Skin of body (tissue), 2 donors: ENCODE data around the gene ASS1. TPM values are rescaled to one million over a fixed set of nuclear protein-coding genes. Genes with fewer than 3 reads are reported as not detected.

Source experiments
- DNase-seq: peaks from one replicate; lab custom pipeline; 2025; lab: John Stamatoyannopoulos, UW
- total RNA-seq: library from RNA; depleted of rRNA; stranded (reverse); fragments of >200 nt; gene quantifications from one replicate; pipeline ENCODE4 v1.2.3, GENCODE V29; 2014

ASS1 gene
- total RNA-seq, 1 donor from 2014 or later: 126 TPM

DNA sequence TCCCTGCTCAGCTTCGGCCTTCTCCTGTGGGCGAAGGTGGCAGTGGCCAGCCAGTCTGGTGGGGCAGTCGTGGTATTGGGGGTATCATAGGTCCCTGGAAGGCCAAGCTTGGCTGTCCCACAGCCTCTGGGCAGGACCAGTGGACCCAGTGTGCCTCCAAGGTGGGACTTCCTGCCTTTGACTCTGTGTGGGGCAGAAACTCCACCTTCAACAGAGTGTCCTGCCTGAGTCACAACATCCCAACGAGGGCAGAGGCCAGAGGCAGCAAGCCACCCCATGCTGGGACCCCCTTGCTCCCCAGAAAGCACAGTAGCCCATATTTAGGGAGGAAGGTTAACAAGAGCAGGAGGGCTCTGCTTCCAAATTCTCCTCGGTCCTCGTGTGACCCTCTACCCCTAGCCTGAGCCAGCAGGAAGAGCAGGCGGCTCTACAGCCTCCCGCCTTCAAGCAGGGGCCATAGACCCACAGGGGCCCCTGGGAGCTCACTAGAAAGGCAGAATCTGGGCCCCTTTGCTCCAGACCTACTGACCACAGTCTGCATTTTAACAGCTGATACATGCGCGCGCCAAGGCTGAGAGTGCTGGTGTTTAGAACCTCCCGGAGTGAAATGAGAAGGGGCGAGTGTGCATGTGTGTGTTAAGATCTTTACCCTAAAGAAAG, 83.0 kb downstream of the ASS1 start:
- no peak for DNase-seq

DNA sequence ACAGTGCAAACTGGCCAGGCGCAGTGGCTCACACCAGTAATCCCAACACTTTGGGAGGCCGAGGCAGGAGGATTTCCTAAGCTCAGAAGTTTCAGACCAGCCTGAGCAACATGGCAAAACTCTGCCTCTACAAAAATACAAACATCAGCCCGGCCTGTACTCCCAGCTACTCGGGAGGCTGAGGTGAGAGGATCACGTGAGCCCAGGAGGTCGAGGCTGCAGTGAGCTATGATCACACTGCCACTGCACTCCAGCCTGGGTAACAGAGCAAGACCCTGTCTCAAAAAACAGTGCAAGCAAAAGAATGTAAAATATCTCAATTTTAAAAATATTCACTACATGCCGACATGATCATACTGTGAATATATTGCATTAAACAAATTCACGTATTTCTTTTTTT, 83.9 kb downstream of the ASS1 start:
- no peak for DNase-seq

DNA sequence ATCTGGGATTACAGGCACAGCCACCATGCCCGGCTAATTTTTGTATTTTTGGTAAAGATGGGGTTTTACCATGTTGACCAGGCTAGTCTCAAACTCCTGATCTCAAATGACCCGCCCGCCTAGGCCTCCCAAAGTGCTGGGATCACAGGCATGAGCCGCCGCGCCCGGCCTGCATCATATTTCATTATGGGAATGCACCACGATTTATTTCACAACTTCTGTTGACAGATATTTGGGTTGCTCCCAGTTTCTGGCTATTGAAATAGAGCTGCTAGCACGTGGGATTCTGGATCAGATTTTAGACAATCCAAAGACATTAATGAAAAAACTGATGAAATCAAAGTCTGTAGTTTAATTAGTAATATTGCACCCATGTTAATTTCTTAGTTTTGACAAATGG, 86.2 kb downstream of the ASS1 start:
- DNase-seq: peak; percentile 15

DNA sequence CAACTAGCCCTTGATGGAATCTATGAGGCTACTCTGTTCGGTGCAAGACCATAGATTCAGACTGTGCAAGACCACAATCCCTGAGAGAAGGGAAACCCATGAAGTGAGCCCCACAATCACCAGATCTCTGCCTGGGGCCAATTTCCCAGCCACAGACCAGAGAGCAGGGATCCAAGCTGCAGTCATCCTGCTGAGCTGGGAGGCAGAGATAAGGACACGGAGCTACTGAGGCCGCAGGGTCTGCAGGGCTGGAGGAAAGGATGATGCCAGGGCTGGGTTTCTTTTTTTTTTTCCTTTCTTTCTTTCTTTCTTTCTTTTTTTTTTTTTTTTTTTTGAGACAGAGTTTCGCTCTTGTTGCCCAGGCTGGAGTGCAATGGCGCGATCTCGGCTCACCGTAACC, 86.9 kb downstream of the ASS1 start:
- no peak for DNase-seq

DNA sequence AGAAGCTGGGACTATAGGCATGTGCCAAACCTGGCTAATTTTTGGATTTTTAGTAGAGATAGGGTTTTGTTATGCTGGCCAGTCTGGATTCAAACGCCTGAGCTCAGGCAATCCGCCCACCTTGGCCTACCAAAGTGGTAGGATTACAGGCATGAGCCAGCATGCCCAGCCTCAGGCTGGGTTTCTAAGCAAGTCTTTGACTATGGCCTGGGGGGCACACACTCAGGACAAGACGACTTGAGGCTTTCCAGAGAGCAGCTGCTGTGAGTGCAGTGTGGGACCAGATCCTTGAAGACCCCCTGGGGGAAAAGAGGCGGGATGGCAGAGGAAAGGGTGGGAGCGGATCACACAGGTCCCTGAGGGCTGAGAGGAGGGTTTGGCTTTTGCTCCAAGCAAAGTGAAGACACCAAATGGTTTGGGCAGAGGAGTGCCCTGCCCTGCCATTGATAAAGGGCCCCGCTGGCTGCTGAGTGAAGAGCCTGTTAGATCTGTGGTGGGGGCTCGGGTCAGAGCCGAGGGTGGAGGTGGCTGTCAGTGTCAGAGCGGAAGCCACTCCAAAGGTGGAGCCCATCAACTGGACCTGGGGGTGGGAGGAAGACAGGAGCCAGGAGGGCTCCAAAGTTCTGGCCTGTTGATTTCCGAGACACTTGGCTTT, 87.8 kb downstream of the ASS1 start:
- no peak for DNase-seq

DNA sequence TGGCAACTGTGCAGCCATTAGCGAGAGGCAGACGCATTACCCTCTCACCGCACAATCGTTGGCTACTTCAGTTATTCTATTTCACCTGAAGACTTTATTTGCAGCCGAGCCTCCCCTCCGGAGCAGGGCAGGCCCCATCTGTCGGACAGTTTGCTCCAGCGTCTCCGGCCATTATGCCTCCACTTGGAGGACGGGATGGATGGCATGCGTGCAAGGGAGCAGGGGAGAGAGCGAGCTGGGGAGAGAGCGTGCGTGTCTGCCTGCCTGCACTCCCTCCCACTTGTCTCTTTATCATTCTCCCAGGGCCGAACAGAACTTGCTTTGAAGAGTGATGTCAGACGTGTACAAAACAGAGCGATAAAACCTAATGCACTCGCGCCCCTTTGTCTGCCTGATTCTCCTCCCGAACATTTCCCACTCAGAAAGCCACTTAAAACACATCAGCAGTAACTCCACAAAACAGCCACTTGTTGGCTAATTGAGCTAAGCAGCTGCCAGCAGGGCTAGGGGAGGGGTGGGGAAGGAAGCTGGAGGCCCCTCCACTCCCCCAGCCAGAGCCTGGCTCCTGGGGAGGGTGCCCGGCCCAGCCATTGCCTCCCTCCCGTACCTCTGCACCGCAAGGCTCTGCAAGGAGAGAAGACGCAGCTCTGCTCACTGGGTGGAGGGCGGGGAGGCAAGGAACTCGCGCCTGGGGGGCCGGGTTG, 91.2 kb downstream of the ASS1 start:
- DNase-seq: no peak

DNA sequence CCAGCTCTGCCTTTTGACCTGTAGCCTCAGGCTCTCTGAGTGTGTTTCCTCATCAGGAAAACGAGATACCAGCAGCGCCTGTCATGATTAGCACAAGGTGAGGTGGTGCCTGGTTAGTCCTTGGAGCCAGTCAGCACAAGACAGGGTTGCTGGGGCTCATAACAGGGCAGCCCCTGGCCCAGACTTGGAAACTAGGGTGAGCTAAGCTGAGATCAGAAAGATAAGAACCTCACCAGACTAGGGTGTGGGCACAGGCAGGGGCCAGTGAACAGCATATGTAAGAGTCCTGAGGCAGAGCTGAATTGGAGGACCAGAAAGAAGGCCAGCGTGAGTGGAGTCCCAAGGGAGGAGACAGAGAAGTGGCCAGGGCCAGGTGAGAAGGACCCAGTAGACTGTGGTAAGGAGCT, 91.9 kb downstream of the ASS1 start:
- DNase-seq: no peak

DNA sequence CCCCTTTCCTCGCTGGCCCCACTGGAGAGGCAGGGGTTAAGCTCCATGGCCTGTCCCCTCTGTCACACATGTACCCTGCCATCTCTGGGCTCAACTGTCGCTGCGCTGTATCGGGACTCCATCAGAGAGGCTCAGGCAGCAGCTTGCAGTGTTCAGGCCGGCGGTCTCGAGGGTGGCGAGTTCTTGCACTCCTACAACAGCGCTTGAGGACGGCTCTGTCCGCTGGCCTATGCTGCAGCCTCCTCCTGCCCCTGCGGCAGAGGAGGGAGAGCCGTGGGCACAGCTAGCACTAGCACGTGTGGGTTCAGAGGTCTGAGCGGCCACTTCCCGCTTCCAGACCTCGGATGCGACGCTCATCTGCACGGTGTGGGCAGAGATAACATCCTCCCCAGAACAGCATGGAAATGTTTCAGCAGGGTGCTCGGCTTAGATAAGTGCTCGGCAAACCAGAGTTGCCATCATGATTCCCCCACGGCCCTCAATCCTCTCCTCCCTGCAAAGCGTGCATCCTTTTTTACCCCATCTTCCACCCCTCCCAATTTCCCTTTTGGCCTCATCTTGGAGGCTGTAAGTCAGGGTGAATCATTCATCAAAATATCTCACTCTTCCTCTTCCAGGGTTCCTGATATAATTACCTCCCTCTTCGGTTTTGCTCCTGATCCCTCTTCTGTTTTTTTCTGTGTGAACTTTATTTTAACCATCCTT, 92.7 kb downstream of the ASS1 start:
- DNase-seq: no peak

DNA sequence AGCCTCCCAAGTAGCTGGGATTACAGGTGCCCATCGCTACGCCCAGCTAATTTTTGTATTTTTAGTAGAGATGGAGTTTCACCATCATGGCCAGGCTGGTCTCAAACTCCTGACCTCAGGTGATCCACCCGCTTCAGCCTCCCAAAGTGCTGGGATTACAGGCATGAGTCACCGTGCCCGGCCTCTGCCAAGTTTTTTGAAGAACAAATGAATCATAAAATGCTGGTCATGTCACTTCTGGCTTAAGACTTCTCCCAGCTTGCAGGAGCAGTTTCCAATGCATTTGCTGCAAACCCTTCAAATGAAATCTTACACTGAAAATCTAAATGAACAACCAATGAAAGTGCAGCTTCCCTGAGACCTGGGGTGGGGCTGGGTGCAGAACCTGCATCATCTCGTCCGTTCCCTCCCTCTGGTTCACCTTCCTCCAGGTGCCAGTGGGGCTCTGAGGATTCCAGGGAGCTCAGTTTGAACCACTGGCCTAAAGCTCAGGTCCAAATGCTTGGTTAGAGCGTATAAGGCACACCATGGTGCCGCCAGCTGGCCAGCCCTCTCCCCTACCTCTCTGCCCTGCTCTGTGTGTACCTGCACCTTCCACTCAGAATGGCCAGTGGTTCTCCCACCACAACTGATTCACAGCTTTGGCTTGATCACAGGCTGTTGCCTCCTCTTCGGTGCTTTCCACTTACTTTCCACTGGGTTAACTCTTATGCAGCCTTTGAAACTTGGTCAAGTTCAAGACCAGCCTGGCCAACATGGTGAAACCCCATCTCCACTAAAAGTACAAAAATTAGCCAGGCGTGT, 94.9 kb downstream of the ASS1 start:
- no peak for DNase-seq

DNA sequence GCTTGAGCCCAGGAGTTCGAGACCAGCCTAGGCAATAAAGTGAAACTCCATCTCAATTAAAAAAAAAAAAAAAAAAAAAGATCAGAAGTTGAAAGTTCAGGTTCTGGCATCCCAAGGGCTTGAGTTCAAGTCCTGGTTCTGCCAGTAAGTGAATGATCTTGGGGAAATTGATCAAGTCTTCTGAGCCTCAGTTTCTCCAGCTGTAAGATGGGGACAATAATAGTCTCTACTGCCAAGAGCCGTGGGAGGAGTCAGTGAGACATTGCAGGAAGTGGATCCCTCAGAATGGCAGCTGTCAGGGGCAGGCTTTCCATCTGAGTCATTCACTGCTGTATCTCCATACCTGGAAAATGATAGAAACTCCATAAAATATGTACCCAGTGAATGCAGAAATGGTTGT, 96.8 kb downstream of the ASS1 start:
- no peak for DNase-seq

DNA sequence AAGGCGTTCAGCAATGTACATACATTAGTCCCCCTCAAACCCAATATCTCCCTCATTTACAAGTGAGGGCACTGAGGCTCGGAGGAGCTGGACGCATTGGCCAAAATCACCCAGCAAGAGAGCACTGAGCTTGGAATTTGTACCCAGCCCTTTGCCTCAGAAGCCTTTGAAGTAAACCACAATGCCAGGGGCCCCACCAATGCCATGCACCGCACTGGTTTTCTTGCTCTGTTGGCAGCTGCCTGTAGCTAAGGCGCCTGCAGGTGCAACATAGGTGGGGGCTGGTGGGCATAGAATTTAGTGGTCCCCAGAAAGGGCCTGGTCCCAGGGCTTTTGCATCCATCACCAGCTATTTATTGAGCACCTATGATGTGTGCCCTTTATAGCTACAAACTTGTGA, 97.3 kb downstream of the ASS1 start:
- no peak for DNase-seq

DNA sequence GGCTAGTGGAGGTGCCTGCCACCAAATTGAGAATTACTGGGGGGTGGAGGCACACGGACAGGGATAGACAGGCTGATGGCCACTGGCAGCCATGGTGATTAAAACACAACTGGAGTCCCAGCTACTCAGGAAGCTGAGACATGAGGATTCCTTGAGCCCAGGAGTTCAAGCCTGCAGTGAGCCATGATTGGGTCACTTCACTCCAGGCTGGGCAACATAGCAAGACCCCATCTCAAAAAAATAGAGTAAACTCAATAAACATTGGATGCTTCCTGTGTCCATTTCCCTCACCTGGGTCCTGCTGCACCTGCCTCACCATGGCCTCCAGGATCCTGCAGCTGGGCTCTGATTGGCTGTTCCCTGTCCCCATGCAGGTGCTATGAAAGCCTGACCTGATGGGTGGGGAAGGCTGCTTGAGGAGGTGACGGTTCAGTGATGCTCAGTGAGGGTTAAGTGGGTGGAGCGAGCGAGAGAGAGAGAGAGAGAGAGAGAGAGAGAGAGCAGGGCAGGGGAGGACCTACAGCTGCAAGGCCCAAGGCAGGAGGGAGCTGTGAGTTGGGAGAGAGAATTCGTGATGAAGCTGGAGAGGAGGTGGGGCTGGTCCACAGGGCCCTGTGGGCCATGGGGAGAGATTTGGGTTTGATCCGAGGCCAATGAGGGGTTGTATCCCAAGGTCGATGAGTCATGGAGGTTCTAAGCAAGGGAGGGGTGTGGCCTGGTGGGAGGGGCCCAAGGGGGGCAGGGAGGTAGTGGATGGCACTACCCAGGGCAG, 97.9 kb downstream of the ASS1 start:
- DNase-seq: no peak

DNA sequence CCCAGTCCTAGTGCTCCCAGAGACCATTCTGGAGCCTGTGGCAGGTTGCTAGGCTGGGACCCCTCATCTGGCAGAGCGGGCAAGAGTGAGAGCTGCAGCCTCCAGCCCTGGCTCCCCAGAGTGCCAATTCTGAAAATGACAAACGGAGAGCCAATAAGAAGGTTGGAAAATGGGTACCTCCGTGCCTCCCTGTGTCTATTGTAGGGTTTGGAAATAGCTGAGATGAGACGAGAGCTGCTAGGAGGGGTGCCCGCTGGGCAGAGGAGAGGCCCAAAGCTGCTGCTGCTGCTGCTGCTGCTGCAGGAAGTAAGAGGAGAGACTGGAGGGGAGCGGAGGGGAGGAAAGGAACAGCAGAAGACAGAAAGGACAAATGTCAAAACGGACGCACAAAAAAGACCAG, 98.6 kb downstream of the ASS1 start:
- DNase-seq: no peak

DNA sequence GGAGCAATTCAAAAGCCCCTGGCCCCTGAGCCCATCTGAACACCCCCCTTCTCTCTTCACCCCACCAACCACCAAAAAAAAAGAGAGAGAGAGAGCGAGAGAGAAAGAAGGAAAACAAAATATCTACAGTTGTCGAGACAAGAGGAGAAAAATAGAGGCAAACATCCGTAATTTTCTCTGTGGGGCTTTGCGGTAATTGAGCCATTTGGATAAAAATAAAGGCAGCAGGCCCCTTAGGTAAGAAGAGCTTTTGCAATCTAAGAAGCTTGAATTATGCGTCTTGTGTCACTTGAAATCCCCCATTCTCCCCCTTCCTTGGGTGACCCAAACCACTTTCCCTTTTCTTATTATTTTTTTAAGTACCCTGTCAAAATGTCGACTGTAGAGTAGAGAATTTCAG, 99.1 kb downstream of the ASS1 start:
- DNase-seq: no peak

DNA sequence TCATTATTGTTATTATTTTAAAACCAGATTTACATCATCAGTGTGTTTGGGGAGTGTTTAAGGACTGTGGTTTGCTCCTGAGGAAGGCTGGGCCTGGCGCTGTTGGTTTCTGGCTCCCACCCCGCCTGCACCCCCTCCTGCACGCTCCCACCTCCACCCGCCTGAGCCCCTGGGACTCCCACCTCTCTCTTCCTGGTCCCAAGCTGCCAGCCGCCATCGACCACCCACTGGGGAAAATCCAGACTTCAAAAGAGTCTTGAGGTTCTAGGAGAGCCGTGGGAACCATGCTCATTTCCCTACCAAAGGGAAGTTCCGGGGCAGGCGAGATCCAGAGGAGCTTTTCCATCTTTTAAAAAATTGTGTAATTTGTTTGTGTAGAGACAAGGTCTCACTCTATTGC, 99.6 kb downstream of the ASS1 start:
- DNase-seq: no peak

DNA sequence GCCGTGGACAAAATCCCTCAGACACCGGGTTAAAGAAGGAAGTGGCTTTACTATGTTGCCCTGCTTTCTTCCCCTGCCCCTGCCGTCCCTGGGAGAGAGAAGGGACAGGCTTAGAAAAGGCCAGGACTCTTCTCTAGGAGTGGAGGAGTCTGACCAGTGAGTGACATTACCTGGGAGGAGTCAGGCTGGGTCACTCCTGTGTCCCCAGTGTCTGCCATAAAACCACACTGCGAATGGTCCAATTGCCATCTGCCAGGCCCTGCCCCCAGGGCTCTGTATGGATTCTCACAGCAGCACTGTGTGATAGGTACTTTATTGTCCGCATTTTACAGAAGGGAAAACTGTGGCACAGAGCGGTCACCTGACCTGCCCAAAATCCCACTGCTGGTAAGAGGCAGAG, 103.3 kb downstream of the ASS1 start:
- no peak for DNase-seq

DNA sequence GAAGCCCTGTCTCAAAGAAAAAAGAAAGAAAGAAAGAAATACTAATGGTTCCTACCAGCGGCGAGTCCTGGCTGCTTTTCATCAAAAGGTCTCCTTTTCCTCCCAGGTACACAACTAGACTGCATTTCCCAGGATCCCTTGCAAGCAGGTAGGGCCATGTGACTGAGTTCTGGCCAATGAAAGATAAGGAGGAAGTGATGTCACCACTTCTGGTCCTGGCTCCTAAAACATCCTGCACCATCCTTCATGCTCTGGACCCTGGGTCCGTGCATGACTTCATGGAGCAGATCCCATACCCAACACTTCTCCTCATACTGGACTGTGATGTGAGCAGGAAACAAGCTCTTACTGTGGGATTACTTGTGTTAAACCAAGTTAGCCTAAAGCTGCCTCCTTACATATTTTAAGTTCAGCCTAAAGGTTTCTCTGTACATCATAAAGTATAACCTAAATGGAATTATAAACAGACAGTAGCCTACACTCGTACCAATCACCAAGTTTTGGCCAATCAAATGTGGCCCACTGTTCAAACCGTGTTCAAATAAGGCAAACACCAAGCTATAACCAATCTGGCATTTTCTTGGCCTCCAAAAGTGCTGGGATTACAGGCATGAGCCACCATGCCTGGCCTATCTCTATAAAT, 104.5 kb downstream of the ASS1 start:
- DNase-seq: no peak
